NB4 (cell line): ENCODE results near the gene MYO1A.

Experiments used
- MYC ChIP-seq: IDR thresholded peaks from 2 replicates; pipeline ENCODE4 v1.6.1; 2011; ENCODE audit warnings: low read depth, low read length
- POLR2A ChIP-seq: IDR thresholded peaks from 2 replicates; pipeline ENCODE4 v1.6.1; 2011; ENCODE audit warnings: mild to moderate bottlenecking; ENCODE audit not compliant: insufficient read length; ENCODE audit errors: extremely low read depth
- TF ChIP-seq, protein P1 (sequence below): IDR thresholded peaks from one replicate; pipeline ENCODE4 v1.5.1; 2012; ENCODE audit warnings: low read depth, low read length

DNA sequence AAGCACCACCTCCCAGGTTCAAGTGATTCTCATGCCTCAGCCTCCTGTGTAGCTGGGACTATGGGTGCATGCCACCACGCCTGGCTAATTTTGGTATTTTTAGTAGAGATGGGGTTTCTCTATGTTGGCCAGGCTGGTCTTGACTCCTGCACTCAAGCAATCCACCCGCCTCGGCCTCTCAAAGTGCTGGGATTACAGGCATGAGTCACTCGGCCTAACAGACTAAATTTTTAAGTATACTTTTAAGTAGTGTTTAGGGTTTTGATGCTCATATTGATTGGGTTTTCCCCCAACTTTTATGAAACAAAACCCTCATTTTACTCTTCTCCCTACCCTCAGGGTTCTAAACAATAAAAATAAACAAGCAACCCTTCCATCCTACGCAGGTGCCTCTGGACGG, 5.5 kb downstream of the MYO1A start:
- TF ChIP-seq, protein P1, sequence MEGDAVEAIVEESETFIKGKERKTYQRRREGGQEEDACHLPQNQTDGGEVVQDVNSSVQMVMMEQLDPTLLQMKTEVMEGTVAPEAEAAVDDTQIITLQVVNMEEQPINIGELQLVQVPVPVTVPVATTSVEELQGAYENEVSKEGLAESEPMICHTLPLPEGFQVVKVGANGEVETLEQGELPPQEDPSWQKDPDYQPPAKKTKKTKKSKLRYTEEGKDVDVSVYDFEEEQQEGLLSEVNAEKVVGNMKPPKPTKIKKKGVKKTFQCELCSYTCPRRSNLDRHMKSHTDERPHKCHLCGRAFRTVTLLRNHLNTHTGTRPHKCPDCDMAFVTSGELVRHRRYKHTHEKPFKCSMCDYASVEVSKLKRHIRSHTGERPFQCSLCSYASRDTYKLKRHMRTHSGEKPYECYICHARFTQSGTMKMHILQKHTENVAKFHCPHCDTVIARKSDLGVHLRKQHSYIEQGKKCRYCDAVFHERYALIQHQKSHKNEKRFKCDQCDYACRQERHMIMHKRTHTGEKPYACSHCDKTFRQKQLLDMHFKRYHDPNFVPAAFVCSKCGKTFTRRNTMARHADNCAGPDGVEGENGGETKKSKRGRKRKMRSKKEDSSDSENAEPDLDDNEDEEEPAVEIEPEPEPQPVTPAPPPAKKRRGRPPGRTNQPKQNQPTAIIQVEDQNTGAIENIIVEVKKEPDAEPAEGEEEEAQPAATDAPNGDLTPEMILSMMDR = no peak
- TF ChIP-seq MYC (no peak), POLR2A (no peak)
